GM12878 (cell line): Measurements from ENCODE around the gene C3orf20. TPM values are rescaled to one million over a fixed set of nuclear protein-coding genes. Genes with fewer than 3 reads are reported as not detected.

Experiments
- ATAC-seq: fragments of 200-7000 bp; cut with Tn5 transposase; 3 replicates; pipeline ENCODE4 v1.9.1; 2020; ENCODE audit warnings: mild to moderate bottlenecking, moderate library complexity
- BruUV-seq: library from RNA; stranded (reverse); fragments of 400-500 nt; replicated peaks from 2 replicates; lab custom pipeline; 2021; lab: Mats Ljungman, UMichigan
- CTCF ChIA-PET: fragments of 300-600 bp; sonication (Branson Sonifier 250); formaldehyde crosslinking; extraction: SDS; loops from one replicate; lab custom pipeline; 2021; ENCODE audit warnings: inconsistent platforms; lab: Yijun Ruan, JAX
- POLR2A ChIA-PET: fragments of 350-600 bp; formaldehyde crosslinking; extraction: SDS; loops from one replicate; lab custom pipeline; 2021; ENCODE audit warnings: inconsistent platforms; lab: Charles Lee
- RAD21 ChIA-PET: fragments of 300-600 bp; sonication (Branson Sonifier 250); formaldehyde crosslinking; loops from one replicate; lab custom pipeline; 2023; ENCODE audit warnings: antibody characterized with exemption; ENCODE audit not compliant: unreplicated experiment; lab: Charles Lee
- SMC1A ChIA-PET: fragments of 300-600 bp; sonication (Branson Sonifier 250); formaldehyde crosslinking; loops from one replicate; lab custom pipeline; 2023; ENCODE audit not compliant: unreplicated experiment, uncharacterized antibody; lab: Charles Lee
- DNase-seq: peaks from one replicate; pipeline ENCODE4 v3.0.0-alpha.2; 2011; ENCODE audit warnings: low read depth, low spot score
- FAIRE-seq: peaks from 3 replicates; lab custom pipeline; 2011; peaks lifted over from hg19 to GRCh38; lab: Jason Lieb, UNC
- H2AFZ ChIP-seq: 2 replicates; pipeline ENCODE4 v1.6.0; 2011; ENCODE audit warnings: low read depth, low read length, control low read depth; ENCODE audit not compliant: control insufficient read depth
- H3K27ac ChIP-seq: 2 replicates; pipeline ENCODE4 v1.5.1; 2011; ENCODE audit warnings: control low read depth; ENCODE audit not compliant: control insufficient read depth, insufficient read depth
- H3K27me3 ChIP-seq, 2 experiments: replicated peaks in 1 of 2; 2 replicates each; pipeline versions ENCODE4 v1.6.0 to v1.6.1; 2011; ENCODE audit warnings: low read length in 1 of 2; ENCODE audit not compliant: control insufficient read depth in 2 of 2, insufficient read depth in 2 of 2
- H3K36me3 ChIP-seq, 2 experiments: 2 replicates each; pipeline ENCODE4 v1.5.1; 2011; ENCODE audit warnings: low read length in 1 of 2; ENCODE audit not compliant: control insufficient read depth in 2 of 2, insufficient read depth in 2 of 2
- H3K4me1 ChIP-seq: 2 replicates; pipeline ENCODE4 v1.6.1; 2011; ENCODE audit warnings: mild to moderate bottlenecking, low read length, moderate library complexity, mixed read lengths; ENCODE audit not compliant: control insufficient read depth, insufficient read depth
- H3K4me2 ChIP-seq: 2 replicates; pipeline ENCODE4 v1.6.0; 2011; ENCODE audit warnings: control low read depth; ENCODE audit not compliant: control insufficient read depth, insufficient read depth
- H3K4me3 ChIP-seq: fragments of 200-600 bp; sonication (generic); 2 replicates; pipeline ENCODE4 v1.5.1; 2016
- H3K79me2 ChIP-seq: 2 replicates; pipeline ENCODE4 v1.6.0; 2011; ENCODE audit warnings: low read length; ENCODE audit not compliant: control insufficient read depth, insufficient read depth
- H3K9ac ChIP-seq: 2 replicates; pipeline ENCODE4 v1.8.0; 2011; ENCODE audit warnings: low read length, control low read depth, mixed read lengths; ENCODE audit not compliant: control insufficient read depth, insufficient read depth
- H3K9me3 ChIP-seq: replicated peaks from 3 replicates; pipeline ENCODE4 v1.5.1; 2011; ENCODE audit warnings: mild to moderate bottlenecking, low read length; ENCODE audit not compliant: control insufficient read depth, insufficient read depth
- H4K20me1 ChIP-seq: 2 replicates; pipeline ENCODE4 v1.6.0; 2011; ENCODE audit not compliant: control insufficient read depth, insufficient read depth
- BCL3 ChIP-seq: IDR thresholded peaks from 2 replicates; pipeline ENCODE4 v1.6.1; 2011; ENCODE audit warnings: borderline replicate concordance, low read depth, mild to moderate bottlenecking, moderate library complexity, low read length; ENCODE audit not compliant: insufficient read depth, poor library complexity, severe bottlenecking
- CHD1 ChIP-seq: IDR thresholded peaks from 2 replicates; pipeline ENCODE4 v1.6.1; 2012; ENCODE audit warnings: low read depth, low read length, improper control_type of control experiment
- MYC ChIP-seq: IDR thresholded peaks from 2 replicates; pipeline ENCODE4 v1.6.1; 2011; ENCODE audit warnings: mild to moderate bottlenecking, low read length, moderate library complexity, inconsistent platforms; ENCODE audit not compliant: insufficient read depth, insufficient replicate concordance, insufficient read length, severe bottlenecking
- NRF1 ChIP-seq: conservative IDR thresholded peaks from 2 replicates; pipeline ENCODE4 v1.6.1; 2011; ENCODE audit warnings: mild to moderate bottlenecking, low read depth, low read length, improper control_type of control experiment
- RFX5 ChIP-seq: IDR thresholded peaks from 2 replicates; pipeline ENCODE4 v1.6.1; 2011; ENCODE audit warnings: low read depth, low read length, improper control_type of control experiment
- TAF1 ChIP-seq: IDR thresholded peaks from 2 replicates; pipeline ENCODE4 v1.6.1; 2011; ENCODE audit warnings: mild to moderate bottlenecking, low read depth, low read length, borderline replicate concordance
- WRNIP1 ChIP-seq: IDR thresholded peaks from 2 replicates; pipeline ENCODE4 v1.6.1; 2011; ENCODE audit warnings: low read depth, low read length, improper control_type of control experiment, borderline replicate concordance
- ZNF384 ChIP-seq: IDR thresholded peaks from 2 replicates; pipeline ENCODE4 v1.6.1; 2012; ENCODE audit warnings: low read depth, mild to moderate bottlenecking, low read length, improper control_type of control experiment, borderline replicate concordance
- WGBS: methylation state at CpG from one replicate; pipeline ENCODE4 v1.1.6; 2016; ENCODE audit warnings: low lambda C conversion rate; ENCODE audit not compliant: insufficient replicate concordance, insufficient coverage; ENCODE audit errors: missing lambda C conversion rate; 5-methylcytosine and 5-hydroxymethylcytosine counted together
- in situ Hi-C: fragments of 300-500 bp; cut with MboI; formaldehyde crosslinking; loops from 9 replicates; pipeline ENCODE4 v1.14.3; 2018; ENCODE audit warnings: mixed read lengths
- intact Hi-C: fragments of 100-400 bp; cut with micrococcal nuclease; formaldehyde crosslinking; loops from one replicate; pipeline ENCODE4 v1.14.2; 2022; ENCODE audit not compliant: unreplicated experiment
- polyA plus RNA-seq, 11 experiments: library from polyadenylated mRNA; depleted of rRNA in 4 of 11; unstranded in 6 of 11; stranded (reverse) in 5 of 11; fragments of >200 nt; fragmentation: Nextera tagmentation in 4 of 11; fragmentation: Illumina TruSeq in 1 of 11; extraction: Ambion mirVana in 4 of 11; extraction: Trizol in 1 of 11; gene quantifications; 1 replicate in 1 of 11; 2 replicates in 10 of 11; pipeline versions ENCODE4 v1.2.1 to v1.2.3, GENCODE V29; 2011 to 2016; ENCODE audit warnings: inconsistent platforms in 2 of 11, missing spikeins in 2 of 11, low read depth in 1 of 11
- total RNA-seq, 4 experiments: library from RNA; depleted of rRNA in 3 of 4; stranded (reverse); fragments of >200 nt in 3 of 4; fragmentation: Illumina TruSeq in 1 of 4; extraction: Trizol in 1 of 4; gene quantifications; 2 replicates each; pipeline versions ENCODE4 v1.2.1 to v1.2.3, GENCODE V29; 2013 to 2021

The C3orf20 gene
- total and polyA plus RNA-seq, 10 of the 15 experiments (the other 5 are each of a cell fraction or from before 2014, with no cell fraction given), result 0.05 to 2.9 (median 1.0) TPM

- no peak for TF ChIP-seq MYC
- no peak for TF ChIP-seq WRNIP1
- TF ChIP-seq TAF1, result no peak
- TF ChIP-seq NRF1, result no peak
- no peak for TF ChIP-seq CHD1
- no peak for TF ChIP-seq RFX5
- TF ChIP-seq BCL3, result no peak
- TF ChIP-seq ZNF384, result no peak
- BruUV-seq, result no TSS peak
- no peak overlapping the region for H3K9ac ChIP-seq
- peaks cover 6% of the 10 kb centered on the region; the same call in 1 of the 2 replicates for H3K4me1 ChIP-seq
- 55% methylated on average over 1 of the region's 1 CpG for WGBS
- H3K4me3 ChIP-seq, result no peak overlapping the region
- no peaks in the 10 kb centered on the region for H4K20me1 ChIP-seq
- ATAC-seq (peak; percentile 74), FAIRE-seq (no peak), DNase-seq (no peak)
- H3K27me3 ChIP-seq, result no peaks in the 10 kb centered on the region
- in situ Hi-C loops (no loop called here), intact Hi-C loops (no loop called here)
- no peak overlapping the region for H3K4me2 ChIP-seq
- POLR2A ChIA-PET, result no interaction called here
- H3K27ac ChIP-seq, result no peak overlapping the region
- H3K36me3 ChIP-seq, result peaks cover 2% of the 10 kb centered on the region in 2 experiments; a peak in 3 of 4 replicates
- H3K79me2 ChIP-seq, result no peaks in the 10 kb centered on the region
- CTCF ChIA-PET, result interaction anchor here (2.5 kb wide), 1 partner anchor 82 kb away, joined by 13 read pairs; no protein-coding TSS in a partner anchor
- SMC1A ChIA-PET, result interaction anchor here (1.0 to 1.6 kb wide), 3 partner anchors 10 to 82 kb away, joined by 3 to 8 read pairs (median 6); no protein-coding TSS in a partner anchor
- RAD21 ChIA-PET, result interaction anchor here (2.0 kb wide), 1 partner anchor 10 kb away, joined by 5 read pairs; no protein-coding TSS in a partner anchor
- H3K9me3 ChIP-seq, result no peaks in the 10 kb centered on the region; the same call in 2 of the 3 replicates
- no peak overlapping the region for H2AFZ ChIP-seq
Measured at GRCh38 chr3:14698601-14699244, 23.8 kb downstream of the C3orf20 start.
